OCI-LY1 (cell line): ENCODE measurements around the gene SERP2.

Experiments
- H2AFZ ChIP-seq: fragments of 200-600 bp; sonication (generic), shearing (Covaris generic); 2 replicates; pipeline ENCODE4 v1.6.0; 2014; ENCODE audit warnings: antibody characterized with exemption, mild to moderate bottlenecking, low read length
- H3F3A ChIP-seq: fragments of 200-600 bp; sonication (generic), shearing (Covaris generic); 2 replicates; pipeline ENCODE4 v1.6.0; 2014; ENCODE audit warnings: mild to moderate bottlenecking, antibody characterized with exemption, low read length, moderate library complexity; ENCODE audit not compliant: insufficient read depth
- H3K27ac ChIP-seq: fragments of 200-600 bp; sonication (generic); 2 replicates; pipeline ENCODE4 v1.5.1; 2014; ENCODE audit warnings: low read length, mixed run types, mild to moderate bottlenecking, low read depth; ENCODE audit not compliant: poor library complexity, severe bottlenecking
- H3K27me3 ChIP-seq: fragments of 200-600 bp; sonication (generic); 2 replicates; pipeline ENCODE4 v1.6.0; 2014; ENCODE audit warnings: antibody characterized with exemption, mild to moderate bottlenecking, low read length, moderate library complexity; ENCODE audit not compliant: insufficient read depth
- H3K36me3 ChIP-seq: fragments of 200-600 bp; sonication (generic); 2 replicates; pipeline ENCODE4 v1.6.1; 2014; ENCODE audit warnings: mild to moderate bottlenecking, antibody characterized with exemption, low read length, moderate library complexity, mixed read lengths; ENCODE audit not compliant: insufficient read depth
- H3K4me1 ChIP-seq: fragments of 200-600 bp; sonication (generic); 2 replicates; pipeline ENCODE4 v1.5.1; 2014; ENCODE audit warnings: mild to moderate bottlenecking, low read length, moderate library complexity; ENCODE audit not compliant: insufficient read depth, severe bottlenecking
- H3K4me2 ChIP-seq: fragments of 200-600 bp; sonication (generic), shearing (Covaris generic); 2 replicates; pipeline ENCODE4 v1.6.1; 2014; ENCODE audit warnings: low read length
- H3K4me3 ChIP-seq: fragments of 200-600 bp; sonication (generic); 2 replicates; pipeline ENCODE4 v1.5.1; 2014; ENCODE audit warnings: low read length, low read depth, mild to moderate bottlenecking, mixed read lengths; ENCODE audit not compliant: poor library complexity, severe bottlenecking
- H3K79me2 ChIP-seq: fragments of 200-600 bp; shearing (Covaris generic); 2 replicates; pipeline ENCODE4 v1.6.1; 2016; ENCODE audit warnings: mixed run types, low read length, mixed read lengths; ENCODE audit not compliant: insufficient read depth
- H3K9ac ChIP-seq: fragments of 200-600 bp; sonication (generic), shearing (Covaris generic); 2 replicates; pipeline ENCODE4 v1.6.1; 2014; ENCODE audit warnings: mild to moderate bottlenecking, low read length, mixed read lengths
- H3K9me2 ChIP-seq: fragments of 200-600 bp; sonication (generic), shearing (Covaris generic); 2 replicates; pipeline ENCODE4 v1.6.1; 2014; ENCODE audit warnings: low read depth, mild to moderate bottlenecking, low read length, mixed read lengths
- H3K9me3 ChIP-seq: fragments of 200-600 bp; shearing (Covaris generic); 2 replicates; pipeline ENCODE4 v1.6.1; 2014; ENCODE audit warnings: low read length, mixed read lengths
- H4K20me1 ChIP-seq: fragments of 200-600 bp; sonication (generic), shearing (Covaris generic); 2 replicates; pipeline ENCODE4 v1.6.0; 2016; ENCODE audit warnings: mild to moderate bottlenecking, low read length; ENCODE audit not compliant: insufficient read depth
- EZH2 ChIP-seq: fragments of 200-600 bp; sonication (generic), shearing (Covaris generic); IDR thresholded peaks from 2 replicates; pipeline ENCODE4 v1.8.0; 2017; ENCODE audit warnings: borderline replicate concordance, mixed run types, mild to moderate bottlenecking, antibody characterized with exemption, low read length, moderate library complexity, mixed read lengths
- TF ChIP-seq, protein P1 (sequence below): fragments of 200-600 bp; sonication (generic), shearing (Covaris generic); IDR thresholded peaks from 2 replicates; pipeline ENCODE4 v1.5.1; 2017; ENCODE audit warnings: mild to moderate bottlenecking, antibody characterized with exemption, low read length, moderate library complexity, mixed read lengths

SERP2 gene

GRCh38 chr13:44411841-44412240 is 38.2 kb downstream of the SERP2 start:
- no peak for TF ChIP-seq EZH2
- TF ChIP-seq, protein P1, sequence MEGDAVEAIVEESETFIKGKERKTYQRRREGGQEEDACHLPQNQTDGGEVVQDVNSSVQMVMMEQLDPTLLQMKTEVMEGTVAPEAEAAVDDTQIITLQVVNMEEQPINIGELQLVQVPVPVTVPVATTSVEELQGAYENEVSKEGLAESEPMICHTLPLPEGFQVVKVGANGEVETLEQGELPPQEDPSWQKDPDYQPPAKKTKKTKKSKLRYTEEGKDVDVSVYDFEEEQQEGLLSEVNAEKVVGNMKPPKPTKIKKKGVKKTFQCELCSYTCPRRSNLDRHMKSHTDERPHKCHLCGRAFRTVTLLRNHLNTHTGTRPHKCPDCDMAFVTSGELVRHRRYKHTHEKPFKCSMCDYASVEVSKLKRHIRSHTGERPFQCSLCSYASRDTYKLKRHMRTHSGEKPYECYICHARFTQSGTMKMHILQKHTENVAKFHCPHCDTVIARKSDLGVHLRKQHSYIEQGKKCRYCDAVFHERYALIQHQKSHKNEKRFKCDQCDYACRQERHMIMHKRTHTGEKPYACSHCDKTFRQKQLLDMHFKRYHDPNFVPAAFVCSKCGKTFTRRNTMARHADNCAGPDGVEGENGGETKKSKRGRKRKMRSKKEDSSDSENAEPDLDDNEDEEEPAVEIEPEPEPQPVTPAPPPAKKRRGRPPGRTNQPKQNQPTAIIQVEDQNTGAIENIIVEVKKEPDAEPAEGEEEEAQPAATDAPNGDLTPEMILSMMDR = no peak
- H3K9ac ChIP-seq = no peak overlapping the region

GRCh38 chr13:44412346-44412935 is 38.8 kb downstream of the SERP2 start:
- Histone ChIP-seq H3K9me3 (no peaks in the 10 kb centered on the region), H3K9ac (no peak overlapping the region), H3K4me2 (no peak overlapping the region), H3K27me3 (no peaks in the 10 kb centered on the region), H3K9me2 (no peaks in the 10 kb centered on the region), H3K36me3 (no peaks in the 10 kb centered on the region), H4K20me1 (no peaks in the 10 kb centered on the region), H3K79me2 (no peaks in the 10 kb centered on the region), H3F3A (no peaks in the 10 kb centered on the region), H3K4me3 (no peak overlapping the region), H2AFZ (no peak overlapping the region), H3K4me1 (no peaks in the 10 kb centered on the region), H3K27ac (no peak overlapping the region)
- TF ChIP-seq, protein P1 = no peak

More at GRCh38 chr13:44411841-44412240, 38.2 kb downstream of the SERP2 start:
- no peak overlapping the region for H2AFZ ChIP-seq
- no peaks in the 10 kb centered on the region for H3K9me3 ChIP-seq
- no peaks in the 10 kb centered on the region for H3K36me3 ChIP-seq
- H3K4me3 ChIP-seq = no peak overlapping the region
- no peak overlapping the region for H3K27ac ChIP-seq
- no peaks in the 10 kb centered on the region for H4K20me1 ChIP-seq
- no peaks in the 10 kb centered on the region for H3K9me2 ChIP-seq
- no peaks in the 10 kb centered on the region for H3F3A ChIP-seq
- no peak overlapping the region for H3K4me2 ChIP-seq
- no peaks in the 10 kb centered on the region for H3K79me2 ChIP-seq
- no peaks in the 10 kb centered on the region for H3K4me1 ChIP-seq
- H3K27me3 ChIP-seq = no peaks in the 10 kb centered on the region

- H3K27me3 ChIP-seq = no peaks in the 10 kb centered on the region
- no peaks in the 10 kb centered on the region for H4K20me1 ChIP-seq
- no peaks in the 10 kb centered on the region for H3K9me2 ChIP-seq
- H3K9ac ChIP-seq = no peak overlapping the region
- no peak overlapping the region for H3K4me3 ChIP-seq
- H3K9me3 ChIP-seq = no peaks in the 10 kb centered on the region
- no peak overlapping the region for H3K27ac ChIP-seq
- no peaks in the 10 kb centered on the region for H3K4me1 ChIP-seq
- H3K79me2 ChIP-seq = no peaks in the 10 kb centered on the region
- H3K36me3 ChIP-seq = no peaks in the 10 kb centered on the region
- H2AFZ ChIP-seq = no peak overlapping the region
- TF ChIP-seq, protein P1 = no peak
- no peak for TF ChIP-seq EZH2
- H3F3A ChIP-seq = no peaks in the 10 kb centered on the region
- H3K4me2 ChIP-seq = no peak overlapping the region
These were observed 39.5 kb downstream of the SERP2 start for GRCh38 chr13:44413095-44413494.
